WERI-Rb-1 (cell line): ENCODE measurements around the gene PPM1B.

Experiments
- DNase-seq: peaks from one replicate; pipeline ENCODE4 v3.0.0-alpha.2; 2020
- H3K27ac ChIP-seq: fragments of 250-450 bp; sonication (Bioruptor Pico); 2 replicates; pipeline ENCODE4 v1.5.1; 2020; ENCODE audit warnings: mild to moderate bottlenecking, moderate library complexity
- H3K27me3 ChIP-seq: fragments of 250-450 bp; sonication (Bioruptor Pico); 2 replicates; pipeline ENCODE4 v1.5.1; 2021; ENCODE audit warnings: mild to moderate bottlenecking, low read depth, moderate library complexity; ENCODE audit not compliant: insufficient read depth, severe bottlenecking
- H3K36me3 ChIP-seq: fragments of 250-450 bp; sonication (Bioruptor Pico); 2 replicates; pipeline ENCODE4 v1.5.1; 2020; ENCODE audit warnings: mild to moderate bottlenecking, moderate library complexity
- H3K4me3 ChIP-seq: 2 replicates; pipeline ENCODE4 v1.5.1; 2011; ENCODE audit warnings: low read depth, mild to moderate bottlenecking, control low read depth, low read length
- H3K9me3 ChIP-seq: fragments of 250-450 bp; sonication (Bioruptor Pico); 2 replicates; pipeline ENCODE4 v1.5.1; 2021; ENCODE audit warnings: mild to moderate bottlenecking, moderate library complexity; ENCODE audit not compliant: severe bottlenecking
- CTCF ChIP-seq: IDR thresholded peaks from 2 replicates; pipeline ENCODE4 v1.5.1; 2011; ENCODE audit warnings: low read depth, mild to moderate bottlenecking, control low read depth, inconsistent platforms, low read length

Gene PPM1B

GRCh38 chr2:44190526-44190925 is 21.9 kb downstream of the PPM1B start:
- peaks cover 3% of the 10 kb centered on the region for H3K9me3 ChIP-seq
- H3K4me3 ChIP-seq, result no peak overlapping the region
- no peak overlapping the region for H3K27ac ChIP-seq

GRCh38 chr2:44191739-44192138 is 23.1 kb downstream of the PPM1B start:
- Histone ChIP-seq H3K9me3 (peaks cover 3% of the 10 kb centered on the region), H3K36me3 (peaks cover 3% of the 10 kb centered on the region; the same call in 1 of the 2 replicates), H3K4me3 (no peak overlapping the region), H3K27me3 (no peaks in the 10 kb centered on the region), H3K27ac (no peak overlapping the region)
- DNase-seq, result no peak
- TF ChIP-seq CTCF, result no peak

More at GRCh38 chr2:44190526-44190925, 21.9 kb downstream of the PPM1B start:
- Histone ChIP-seq H3K36me3 (peaks cover 3% of the 10 kb centered on the region; the same call in 1 of the 2 replicates), H3K27me3 (no peaks in the 10 kb centered on the region)
- DNase-seq, result no peak
- no peak for TF ChIP-seq CTCF

GRCh38 chr2:44192646-44193045 is 24.0 kb downstream of the PPM1B start:
- DNase-seq, result no peak
- Histone ChIP-seq H3K9me3 (peaks cover 3% of the 10 kb centered on the region), H3K4me3 (no peak overlapping the region), H3K27me3 (no peaks in the 10 kb centered on the region), H3K36me3 (peaks cover 3% of the 10 kb centered on the region), H3K27ac (no peak overlapping the region)
- TF ChIP-seq CTCF, result no peak

GRCh38 chr2:44195714-44196113 is 27.0 kb downstream of the PPM1B start:
- H3K27ac ChIP-seq, result no peak overlapping the region
- no peak for TF ChIP-seq CTCF
- peaks cover 3% of the 10 kb centered on the region for H3K36me3 ChIP-seq
- H3K27me3 ChIP-seq, result no peaks in the 10 kb centered on the region
- DNase-seq, result no peak
- H3K9me3 ChIP-seq, result peaks cover 3% of the 10 kb centered on the region
- no peak overlapping the region for H3K4me3 ChIP-seq

GRCh38 chr2:44197816-44198215 is 29.1 kb downstream of the PPM1B start:
- DNase-seq, result no peak
- Histone ChIP-seq H3K27me3 (no peaks in the 10 kb centered on the region), H3K36me3 (peaks cover 16% of the 10 kb centered on the region), H3K27ac (no peak overlapping the region), H3K9me3 (peaks cover 3% of the 10 kb centered on the region), H3K4me3 (no peak overlapping the region)
- no peak for TF ChIP-seq CTCF

- H3K4me3 ChIP-seq, result no peak overlapping the region
- no peak overlapping the region for H3K27ac ChIP-seq
- no peaks in the 10 kb centered on the region for H3K27me3 ChIP-seq
- no peak for DNase-seq
- H3K36me3 ChIP-seq, result peaks cover 24% of the 10 kb centered on the region
- no peak for TF ChIP-seq CTCF
- H3K9me3 ChIP-seq, result no peaks in the 10 kb centered on the region
Observed at GRCh38 chr2:44200011-44200410, 31.3 kb downstream of the PPM1B start.
